Thyroid gland (tissue), 4 donors: ENCODE data around the gene INTS15. TPM values are rescaled to one million over a fixed set of nuclear protein-coding genes. Genes with fewer than 3 reads are reported as not detected.
A peak's percentile ranks its signal among the peaks of the same experiment; 100 is the strongest.

Experiments used
- DNase-seq, 2 donors: peaks; one replicate each; pipeline ENCODE4 v3.0.0-alpha.2; 2019
- H3K27ac ChIP-seq, 3 donors: fragments of 200-600 bp; sonication (generic); 1 replicate in 2 of 3; 2 replicates in 1 of 3; pipeline ENCODE4 v1.5.1; 2016 to 2019; ENCODE audit warnings: mild to moderate bottlenecking in 1 of 3, moderate library complexity in 1 of 3
- H3K27me3 ChIP-seq: fragments of 200-600 bp; sonication (generic); one replicate; pipeline ENCODE4 v1.5.1; 2019
- H3K36me3 ChIP-seq, 2 donors: fragments of 200-600 bp; sonication (generic); one replicate each; pipeline ENCODE4 v1.5.1; 2016 to 2019
- H3K4me1 ChIP-seq, 2 donors: fragments of 200-600 bp; sonication (generic); one replicate each; pipeline ENCODE4 v1.5.1; 2017 to 2019
- H3K4me3 ChIP-seq, 3 donors: fragments of 200-600 bp; sonication (generic); replicated peaks in 1 of 3; 1 replicate in 2 of 3; 2 replicates in 1 of 3; pipeline ENCODE4 v1.5.1; 2016; ENCODE audit warnings: mild to moderate bottlenecking in 1 of 3
- H3K9me3 ChIP-seq: fragments of 200-600 bp; sonication (generic); one replicate; pipeline ENCODE4 v1.5.1; 2017
- CTCF ChIP-seq, 6 experiments: fragments of 200-600 bp in 3 of 6; fragments of 450-650 bp in 3 of 6; sonication (generic) in 3 of 6; IDR thresholded peaks; one replicate each; pipeline ENCODE4 v1.5.1; 2016 to 2019; ENCODE audit warnings: antibody characterized with exemption in 6 of 6, mild to moderate bottlenecking in 2 of 6, inconsistent platforms in 1 of 6, moderate library complexity in 1 of 6
- POLR2A ChIP-seq, 2 donors: fragments of 450-650 bp; IDR thresholded peaks; one replicate each; pipeline ENCODE4 v1.6.1; 2017; ENCODE audit warnings: antibody characterized with exemption in 2 of 2, mild to moderate bottlenecking in 2 of 2, moderate library complexity in 1 of 2
- WGBS, 2 donors: methylation state at CpG; one replicate each; pipeline ENCODE4 v1.1.5; 2017; 5-methylcytosine and 5-hydroxymethylcytosine counted together
- intact Hi-C: fragments of 100-400 bp; cut with DNase I; formaldehyde crosslinking; loops from one replicate; pipeline ENCODE4 v1.15.1; 2023
- total RNA-seq, 4 donors: library from RNA; depleted of rRNA; stranded (reverse); fragments of >200 nt; gene quantifications; one replicate each; pipeline ENCODE4 v1.2.3, GENCODE V29; 2016

The INTS15 gene
- total RNA-seq, 4 donors from 2014 or later: 22.7 to 42.9 (median 31.9) TPM

DNA sequence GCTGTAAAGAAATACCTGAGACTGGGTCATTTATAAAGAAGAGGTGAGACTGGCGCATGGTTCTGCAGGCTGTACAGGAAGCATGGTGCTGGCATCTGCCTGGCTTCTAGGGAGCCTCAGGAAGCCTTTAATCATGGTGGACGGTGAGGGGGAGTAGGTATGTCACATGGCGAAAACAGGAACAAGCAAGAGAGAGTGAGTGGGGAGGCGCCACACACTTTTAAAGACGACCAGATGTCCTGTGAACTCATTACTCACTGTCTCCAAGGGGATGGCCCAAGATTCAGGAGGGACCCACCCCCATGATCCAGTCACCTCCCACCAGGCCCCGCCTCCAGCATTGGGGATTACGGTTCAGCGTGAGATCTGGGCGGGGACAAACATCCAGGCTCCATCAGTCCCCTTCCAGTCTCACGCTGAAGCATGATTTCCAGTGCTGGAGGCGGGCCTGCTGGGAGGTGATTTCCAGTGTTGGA lies 50.5 kb downstream of the INTS15 start:
- peak in 1 of 2 donors; percentile 18 for DNase-seq
- 71% methylated on average over 6 to 11 of the region's 11 CpGs for WGBS, 2 donors
- Histone ChIP-seq H3K9me3 (no peaks in the 10 kb centered on the region), H3K27me3 (no peaks in the 10 kb centered on the region), H3K4me1 (peaks cover 30 to 48% of the 10 kb centered on the region in 2 donors), H3K4me3 (no peak overlapping the region), H3K27ac (no peak overlapping the region), H3K36me3 (peaks cover 9 to 18% of the 10 kb centered on the region in 2 donors)
- intact Hi-C loops: no loop called here
- TF ChIP-seq POLR2A (IDR thresholded peaks at IDR 0.05): no peak
- TF ChIP-seq CTCF (IDR thresholded peaks at IDR 0.05): no peak

GRCh38 chr7:6641305-6642035 lies 51.6 kb downstream of the INTS15 start:
- H3K4me1 ChIP-seq: peaks cover 27 to 49% of the 10 kb centered on the region in 2 donors
- TF ChIP-seq CTCF (IDR thresholded peaks at IDR 0.05) (no peak), POLR2A (IDR thresholded peaks at IDR 0.05) (no peak)
- 77 to 90% methylated on average over 7 to 15 of the region's 15 CpGs for WGBS, 2 donors
- H3K27ac ChIP-seq: no peak overlapping the region
- no peaks in the 10 kb centered on the region for H3K27me3 ChIP-seq
- intact Hi-C loops: no loop called here
- H3K9me3 ChIP-seq: no peaks in the 10 kb centered on the region
- H3K36me3 ChIP-seq: peaks cover 9 to 24% of the 10 kb centered on the region in 2 donors
- no peak overlapping the region for H3K4me3 ChIP-seq
- DNase-seq: no peak

DNA sequence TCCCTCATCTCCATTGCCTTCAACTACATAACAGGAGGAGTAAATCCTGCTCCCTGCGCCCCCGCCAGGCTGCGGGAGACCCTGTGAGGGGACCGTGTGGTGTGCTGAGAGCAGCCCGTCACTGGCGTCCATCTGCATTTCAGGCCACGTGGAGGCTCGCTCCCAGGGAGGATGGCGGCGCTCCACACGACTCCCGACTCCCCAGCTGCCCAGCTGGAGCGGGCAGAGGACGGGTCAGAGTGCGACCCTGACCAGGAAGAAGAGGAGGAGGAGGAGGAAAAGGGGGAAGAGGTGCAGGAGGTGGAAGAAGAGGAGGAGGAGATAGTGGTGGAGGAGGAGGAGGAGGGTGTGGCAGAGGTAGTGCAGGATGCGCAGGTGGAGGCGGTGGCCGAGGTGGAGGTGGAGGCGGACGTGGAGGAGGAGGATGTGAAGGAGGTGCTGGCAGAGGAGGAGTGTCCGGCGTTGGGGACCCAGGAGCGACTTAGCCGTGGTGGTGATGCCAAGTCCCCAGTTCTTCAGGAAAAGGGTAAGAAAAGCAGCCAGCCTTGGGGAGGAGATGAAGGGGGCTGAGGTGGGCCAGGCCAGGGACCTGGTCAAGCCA lies 52.5 kb downstream of the INTS15 start:
- Histone ChIP-seq H3K27ac (peak overlapping the region; percentile 60 to 80 (median 78)), H3K4me1 (peaks cover 29 to 55% of the 10 kb centered on the region in 2 donors), H3K9me3 (no peaks in the 10 kb centered on the region), H3K27me3 (no peaks in the 10 kb centered on the region), H3K4me3 (no peak overlapping the region), H3K36me3 (peaks cover 9 to 24% of the 10 kb centered on the region in 2 donors)
- no peak for TF ChIP-seq CTCF (IDR thresholded peaks at IDR 0.05)
- TF ChIP-seq POLR2A (IDR thresholded peaks at IDR 0.05): no peak
- DNase-seq: no peak
- intact Hi-C loops: no loop called here
- 92 to 93% methylated on average over 21 to 24 of the region's 24 CpGs for WGBS, 2 donors

DNA sequence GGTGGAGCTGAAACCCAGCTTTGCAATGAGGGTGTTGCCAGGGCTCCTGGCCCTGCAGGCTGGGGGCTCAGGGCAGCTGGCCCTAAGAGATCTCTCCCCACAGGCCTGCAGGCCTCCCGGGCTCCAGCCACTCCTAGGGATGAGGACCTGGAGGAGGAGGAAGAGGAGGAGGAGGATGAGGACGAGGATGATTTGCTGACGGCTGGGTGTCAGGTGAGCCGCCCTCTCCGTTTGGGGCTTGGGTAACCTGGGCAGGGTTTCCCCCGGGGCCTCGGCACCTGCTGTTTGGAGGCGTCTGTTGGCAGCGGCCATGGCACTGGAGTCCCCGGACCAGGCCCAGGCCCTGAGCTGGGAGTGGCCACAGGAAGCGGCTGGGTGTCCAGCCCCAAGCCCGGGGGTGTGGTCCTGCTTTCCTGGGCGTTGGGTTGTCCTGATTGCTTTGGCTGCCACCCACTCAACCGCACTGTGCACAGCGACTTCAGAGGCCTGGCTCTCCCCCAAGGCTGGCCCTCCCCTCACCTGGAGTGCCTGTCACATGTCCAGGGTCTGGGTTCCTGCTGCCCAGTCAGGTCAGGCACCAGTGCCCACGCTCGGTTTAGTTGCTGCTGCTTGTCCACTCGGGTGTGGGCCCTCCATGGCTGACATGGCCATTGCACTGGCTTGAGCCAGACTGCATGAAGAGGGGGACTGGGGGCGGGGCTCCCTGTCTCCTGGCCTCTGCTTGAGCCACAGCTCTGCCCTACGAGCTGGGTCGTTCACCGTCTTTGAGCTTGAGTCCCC lies 53.2 kb downstream of the INTS15 start:
- no peak overlapping the region for H3K4me3 ChIP-seq
- intact Hi-C loops: no loop called here
- H3K36me3 ChIP-seq: peaks cover 9 to 24% of the 10 kb centered on the region in 2 donors
- TF ChIP-seq POLR2A (IDR thresholded peaks at IDR 0.05): peak in 1 of 2 donors; percentile 43
- peak in 1 of 6 experiments; percentile 13 for TF ChIP-seq CTCF (IDR thresholded peaks at IDR 0.05)
- peak; percentile 100 for DNase-seq
- peaks cover 25 to 54% of the 10 kb centered on the region in 2 donors for H3K4me1 ChIP-seq
- 41 to 69% methylated on average over 8 to 13 of the region's 22 CpGs for WGBS, 2 donors
- no peaks in the 10 kb centered on the region for H3K27me3 ChIP-seq
- H3K27ac ChIP-seq: peak overlapping the region; percentile 88 to 93 (median 89)
- no peaks in the 10 kb centered on the region for H3K9me3 ChIP-seq
